Cardiac muscle cell (in vitro differentiated cells and primary cell): Measurements from ENCODE around the gene CDH23. TPM values are rescaled to one million over a fixed set of nuclear protein-coding genes. Genes with fewer than 3 reads are reported as not detected.

Source experiments
- DNase-seq, 2 donors: peaks; one replicate each; pipeline versions ENCODE4 v3.0.0 to v3.0.0-alpha.2; 2010 to 2017; ENCODE audit warnings: low read depth in 1 of 2, low spot score in 1 of 2
- H3K27ac ChIP-seq: fragments of 200-600 bp; sonication (generic); 2 replicates; pipeline ENCODE4 v1.5.1; 2016
- H3K27me3 ChIP-seq: fragments of 200-600 bp; sonication (generic); 2 replicates; pipeline ENCODE4 v1.6.0; 2016; ENCODE audit warnings: control low read depth
- H3K36me3 ChIP-seq: fragments of 200-600 bp; sonication (generic); 2 replicates; pipeline ENCODE4 v1.5.1; 2016; ENCODE audit warnings: control low read depth
- H3K4me1 ChIP-seq: fragments of 200-600 bp; sonication (generic); 2 replicates; pipeline ENCODE4 v1.8.1; 2017; ENCODE audit warnings: low read depth, mild to moderate bottlenecking, mixed run types
- H3K4me3 ChIP-seq: fragments of 200-600 bp; sonication (generic); 2 replicates; pipeline ENCODE4 v1.5.1; 2016; ENCODE audit warnings: mild to moderate bottlenecking
- H3K9me3 ChIP-seq: fragments of 200-600 bp; sonication (generic); 2 replicates; pipeline ENCODE4 v1.5.1; 2017; ENCODE audit warnings: low read depth, mild to moderate bottlenecking, control low read depth
- polyA plus RNA-seq: library from polyadenylated mRNA; unstranded; fragments of >200 nt; fragmentation: Nextera tagmentation; extraction: Ambion mirVana; gene quantifications from 2 replicates; pipeline ENCODE4 v1.2.1, GENCODE V29; 2016
- total RNA-seq: library from RNA; depleted of rRNA; stranded (reverse); fragments of >200 nt; gene quantifications from 2 replicates; pipeline ENCODE4 v1.2.3, GENCODE V29; 2016
- TF ChIP-seq, protein P1 (sequence below): IDR thresholded peaks from 2 replicates; pipeline ENCODE4 v1.5.1; 2012; ENCODE audit warnings: low read depth, mild to moderate bottlenecking, low read length

The CDH23 gene
- total and polyA plus RNA-seq, 2 experiments from 2014 or later = 0.05 to 0.51 TPM

- H3K36me3 ChIP-seq = no peaks in the 10 kb centered on the region
- TF ChIP-seq, protein P1, sequence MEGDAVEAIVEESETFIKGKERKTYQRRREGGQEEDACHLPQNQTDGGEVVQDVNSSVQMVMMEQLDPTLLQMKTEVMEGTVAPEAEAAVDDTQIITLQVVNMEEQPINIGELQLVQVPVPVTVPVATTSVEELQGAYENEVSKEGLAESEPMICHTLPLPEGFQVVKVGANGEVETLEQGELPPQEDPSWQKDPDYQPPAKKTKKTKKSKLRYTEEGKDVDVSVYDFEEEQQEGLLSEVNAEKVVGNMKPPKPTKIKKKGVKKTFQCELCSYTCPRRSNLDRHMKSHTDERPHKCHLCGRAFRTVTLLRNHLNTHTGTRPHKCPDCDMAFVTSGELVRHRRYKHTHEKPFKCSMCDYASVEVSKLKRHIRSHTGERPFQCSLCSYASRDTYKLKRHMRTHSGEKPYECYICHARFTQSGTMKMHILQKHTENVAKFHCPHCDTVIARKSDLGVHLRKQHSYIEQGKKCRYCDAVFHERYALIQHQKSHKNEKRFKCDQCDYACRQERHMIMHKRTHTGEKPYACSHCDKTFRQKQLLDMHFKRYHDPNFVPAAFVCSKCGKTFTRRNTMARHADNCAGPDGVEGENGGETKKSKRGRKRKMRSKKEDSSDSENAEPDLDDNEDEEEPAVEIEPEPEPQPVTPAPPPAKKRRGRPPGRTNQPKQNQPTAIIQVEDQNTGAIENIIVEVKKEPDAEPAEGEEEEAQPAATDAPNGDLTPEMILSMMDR = no peak
- DNase-seq = no peak
- no peak overlapping the region for H3K27ac ChIP-seq
- H3K4me3 ChIP-seq = no peak overlapping the region
- peaks cover 14% of the 10 kb centered on the region for H3K4me1 ChIP-seq
- no peaks in the 10 kb centered on the region for H3K9me3 ChIP-seq
- H3K27me3 ChIP-seq = no peaks in the 10 kb centered on the region
Measured at GRCh38 chr10:71723311-71723710, 326.6 kb downstream of the CDH23 start.

- Histone ChIP-seq H3K36me3 (no peaks in the 10 kb centered on the region), H3K9me3 (no peaks in the 10 kb centered on the region), H3K27me3 (no peaks in the 10 kb centered on the region), H3K27ac (no peak overlapping the region), H3K4me1 (peaks cover 16% of the 10 kb centered on the region), H3K4me3 (no peak overlapping the region)
- no peak for DNase-seq
- TF ChIP-seq, protein P1 = no peak
Measured at GRCh38 chr10:71724539-71724938, 327.8 kb downstream of the CDH23 start.

- H3K4me1 ChIP-seq = peaks cover 13% of the 10 kb centered on the region
- H3K27ac ChIP-seq = no peak overlapping the region
- H3K4me3 ChIP-seq = no peak overlapping the region
- DNase-seq = no peak
- no peaks in the 10 kb centered on the region for H3K27me3 ChIP-seq
- no peaks in the 10 kb centered on the region for H3K36me3 ChIP-seq
- TF ChIP-seq, protein P1 = no peak
- H3K9me3 ChIP-seq = no peaks in the 10 kb centered on the region
Measured at GRCh38 chr10:71725249-71725648, 328.5 kb downstream of the CDH23 start.

- no peaks in the 10 kb centered on the region for H3K36me3 ChIP-seq
- TF ChIP-seq, protein P1 = peak; percentile 53
- no peak overlapping the region for H3K4me3 ChIP-seq
- H3K4me1 ChIP-seq = peaks cover 13% of the 10 kb centered on the region
- no peaks in the 10 kb centered on the region for H3K9me3 ChIP-seq
- no peak overlapping the region for H3K27ac ChIP-seq
- DNase-seq = peak in 1 of 2 donors; percentile 58
- no peaks in the 10 kb centered on the region for H3K27me3 ChIP-seq
Measured at GRCh38 chr10:71725998-71726579, 329.4 kb downstream of the CDH23 start.

GRCh38 chr10:71726580-71727104 is 329.9 kb downstream of the CDH23 start:
- no peak overlapping the region for H3K27ac ChIP-seq
- H3K4me3 ChIP-seq = no peak overlapping the region
- peaks cover 13% of the 10 kb centered on the region for H3K4me1 ChIP-seq
- no peaks in the 10 kb centered on the region for H3K36me3 ChIP-seq
- TF ChIP-seq, protein P1 = no peak
- no peaks in the 10 kb centered on the region for H3K27me3 ChIP-seq
- no peaks in the 10 kb centered on the region for H3K9me3 ChIP-seq
- DNase-seq = no peak
